Esophagus muscularis mucosa (tissue), 4 donors: Measurements from ENCODE around the gene GALK1. TPM values are rescaled to one million over a fixed set of nuclear protein-coding genes. Genes with fewer than 3 reads are reported as not detected.

Experiments
- DNase-seq: peaks from one replicate; pipeline ENCODE4 v3.0.0-alpha.2; 2017; ENCODE audit errors: extremely low spot score
- H3K27ac ChIP-seq, 4 donors: fragments of 200-600 bp; sonication (generic); replicated peaks in 1 of 4; 1 replicate in 3 of 4; 2 replicates in 1 of 4; pipeline ENCODE4 v1.5.1; 2016 to 2019; ENCODE audit warnings: mild to moderate bottlenecking in 1 of 4
- H3K27me3 ChIP-seq, 4 donors: fragments of 200-600 bp; sonication (generic); one replicate each; pipeline versions ENCODE4 v1.5.1 to v1.6.0; 2016 to 2019
- H3K36me3 ChIP-seq, 4 donors: fragments of 200-600 bp; sonication (generic); one replicate each; pipeline ENCODE4 v1.5.1; 2016 to 2019
- H3K4me1 ChIP-seq, 4 donors: fragments of 200-600 bp; sonication (generic); one replicate each; pipeline ENCODE4 v1.5.1; 2016 to 2019
- H3K4me3 ChIP-seq, 4 donors: fragments of 200-600 bp; sonication (generic); 1 replicate in 2 of 4; 2 replicates in 2 of 4; pipeline ENCODE4 v1.5.1; 2016 to 2019; ENCODE audit warnings: mild to moderate bottlenecking in 4 of 4, moderate library complexity in 1 of 4
- H3K9me3 ChIP-seq, 4 donors: fragments of 200-600 bp; sonication (generic); 1 replicate in 3 of 4; 2 replicates in 1 of 4; pipeline ENCODE4 v1.5.1; 2016 to 2019
- CTCF ChIP-seq, 3 experiments: fragments of 200-600 bp in 2 of 3; fragments of 450-650 bp in 1 of 3; sonication (generic) in 2 of 3; IDR thresholded peaks; one replicate each; pipeline ENCODE4 v1.5.1; 2017 to 2019; ENCODE audit warnings: antibody characterized with exemption in 3 of 3, mild to moderate bottlenecking in 2 of 3, moderate library complexity in 1 of 3
- EP300 ChIP-seq: sonication (generic); formaldehyde crosslinking; IDR thresholded peaks from one replicate; pipeline ENCODE4 v1.6.1; 2017; ENCODE audit warnings: antibody characterized with exemption
- POLR2A ChIP-seq: fragments of 450-650 bp; IDR thresholded peaks from one replicate; pipeline ENCODE4 v1.6.1; 2017; ENCODE audit warnings: antibody characterized with exemption, moderate library complexity, mild to moderate bottlenecking, low read depth
- POLR2AphosphoS5 ChIP-seq, 2 donors: sonication (generic); formaldehyde crosslinking; IDR thresholded peaks; one replicate each; pipeline ENCODE4 v1.6.1; 2017; ENCODE audit warnings: antibody characterized with exemption in 2 of 2
- WGBS: methylation state at CpG from one replicate; pipeline ENCODE4 v1.1.5; 2018; 5-methylcytosine and 5-hydroxymethylcytosine counted together
- intact Hi-C: fragments of 100-400 bp; cut with DNase I; formaldehyde crosslinking; loops from one replicate; pipeline ENCODE4 v1.15.1; 2023
- total RNA-seq, 4 donors: library from RNA; depleted of rRNA; stranded (reverse); fragments of >200 nt; gene quantifications; one replicate each; pipeline versions ENCODE4 v1.1.0 to v1.2.1, GENCODE V29; 2016

Gene GALK1
- total RNA-seq, 4 donors from 2014 or later: 16.9 to 34.1 (median 24.4) TPM

GRCh38 chr17:75777296-75777922 lies 12.4 kb upstream of the GALK1 start:
- TF ChIP-seq POLR2AphosphoS5 (IDR thresholded peaks at IDR 0.05): peak in 1 of 2 donors; percentile 4
- no peak for TF ChIP-seq EP300
- Histone ChIP-seq H3K36me3 (peaks cover 15 to 54% (median 46%) of the 10 kb centered on the region in 4 donors), H3K4me3 (peak overlapping the region; percentile 80 to 97 (median 94)), H3K27me3 (no peaks in the 10 kb centered on the region), H3K27ac (peak overlapping the region; percentile 38 to 100 (median 100)), H3K4me1 (peaks cover 26 to 45% (median 34%) of the 10 kb centered on the region in 4 donors), H3K9me3 (no peaks in the 10 kb centered on the region)
- intact Hi-C loops: loop anchor here (5.0 kb wide), 1 partner anchor 100 kb away; the partner anchor contains the start of gene TRIM47
- no peak for DNase-seq
- WGBS: 4% methylated on average over 2 of the region's 2 CpGs

GRCh38 chr17:75776386-75777295 lies 11.6 kb upstream of the GALK1 start:
- H3K4me3 ChIP-seq: peak overlapping the region; percentile 80 to 97 (median 94)
- H3K27ac ChIP-seq: peak overlapping the region; percentile 38 to 100 (median 100)
- H3K4me1 ChIP-seq: peaks cover 26 to 45% (median 35%) of the 10 kb centered on the region in 4 donors
- no peaks in the 10 kb centered on the region for H3K9me3 ChIP-seq
- intact Hi-C loops: loop anchor here (5.0 kb wide), 1 partner anchor 101 kb away; the partner anchor contains the start of gene TRIM47
- no peak for DNase-seq
- H3K36me3 ChIP-seq: peaks cover 15 to 54% (median 46%) of the 10 kb centered on the region in 4 donors
- no peaks in the 10 kb centered on the region for H3K27me3 ChIP-seq
- TF ChIP-seq EP300: no peak
- no peak for TF ChIP-seq POLR2A
- peak in 1 of 2 donors; percentile 16 for TF ChIP-seq POLR2AphosphoS5 (IDR thresholded peaks at IDR 0.05)
- no peak for TF ChIP-seq CTCF (IDR thresholded peaks at IDR 0.05)
- WGBS: 20% methylated on average over 15 of the region's 15 CpGs

- no peaks in the 10 kb centered on the region for H3K9me3 ChIP-seq
- TF ChIP-seq POLR2A (no peak), EP300 (no peak), CTCF (IDR thresholded peaks at IDR 0.05) (no peak), POLR2AphosphoS5 (IDR thresholded peaks at IDR 0.05) (no peak)
- peaks cover 26 to 40% (median 35%) of the 10 kb centered on the region in 4 donors for H3K4me1 ChIP-seq
- peaks cover 15 to 54% (median 46%) of the 10 kb centered on the region in 4 donors for H3K36me3 ChIP-seq
- WGBS: 54% methylated on average over 5 of the region's 6 CpGs
- DNase-seq: no peak
- no peak overlapping the region for H3K4me3 ChIP-seq
- no peaks in the 10 kb centered on the region for H3K27me3 ChIP-seq
- peak overlapping the region; percentile 45 to 100 (median 75) for H3K27ac ChIP-seq
- intact Hi-C loops: loop anchor here (5.0 kb wide), 1 partner anchor 102 kb away; the partner anchor contains the start of gene TRIM47
Observed at GRCh38 chr17:75774991-75775668, 10.1 kb upstream of the GALK1 start.

- Histone ChIP-seq H3K4me3 (no peak overlapping the region), H3K9me3 (no peaks in the 10 kb centered on the region), H3K27me3 (no peaks in the 10 kb centered on the region), H3K36me3 (peaks cover 15 to 54% (median 46%) of the 10 kb centered on the region in 4 donors), H3K27ac (peak overlapping the region; percentile 44 to 100 (median 72)), H3K4me1 (peaks cover 26 to 37% (median 33%) of the 10 kb centered on the region in 4 donors)
- intact Hi-C loops: no loop called here
- no peak for DNase-seq
- WGBS: 98% methylated on average over 4 of the region's 4 CpGs
- no peak for TF ChIP-seq CTCF (IDR thresholded peaks at IDR 0.05)
- no peak for TF ChIP-seq POLR2A
- no peak for TF ChIP-seq EP300
- TF ChIP-seq POLR2AphosphoS5 (IDR thresholded peaks at IDR 0.05): peak in 1 of 2 donors; percentile 81
Observed at GRCh38 chr17:75774471-75774990, 9.5 kb upstream of the GALK1 start.
